ACHN (cell line): ENCODE results near the gene ANO2.

ENCODE experiments used
- DNase-seq: peaks from one replicate; pipeline ENCODE4 v3.0.0-alpha.2; 2015
- in situ Hi-C: cut with HindIII; loops from 2 replicates; pipeline ENCODE4 v1.10.0; 2017; ENCODE audit warnings: low sequenced_read_pairs, low pct_ligation_motif_present, low pct_unique_long_range_greater_than_20kb

ANO2 gene

GRCh38 chr12:5768581-5769196 lies 176.4 kb downstream of the ANO2 start:
- in situ Hi-C loops: no loop called here

GRCh38 chr12:5768171-5768570 lies 176.9 kb downstream of the ANO2 start:
- DNase-seq: no peak
- in situ Hi-C loops: no loop called here

More at GRCh38 chr12:5768581-5769196, 176.4 kb downstream of the ANO2 start:
- DNase-seq: no peak

- DNase-seq: no peak
- in situ Hi-C loops: no loop called here
Measured at GRCh38 chr12:5758347-5758746, 186.7 kb downstream of the ANO2 start.

GRCh38 chr12:5756338-5756842 lies 188.7 kb downstream of the ANO2 start:
- in situ Hi-C loops: no loop called here
- no peak for DNase-seq

GRCh38 chr12:5748027-5748426 lies 197.0 kb downstream of the ANO2 start:
- DNase-seq: no peak
- in situ Hi-C loops: no loop called here

- no peak for DNase-seq
Measured at GRCh38 chr12:5746917-5747316, 198.1 kb downstream of the ANO2 start.

GRCh38 chr12:5746036-5746908 lies 198.8 kb downstream of the ANO2 start:
- in situ Hi-C loops: no loop called here

More at GRCh38 chr12:5746917-5747316, 198.1 kb downstream of the ANO2 start:
- in situ Hi-C loops: no loop called here

GRCh38 chr12:5745251-5745888 lies 199.7 kb downstream of the ANO2 start:
- DNase-seq: peak; percentile 86
- in situ Hi-C loops: no loop called here

More at GRCh38 chr12:5746036-5746908, 198.8 kb downstream of the ANO2 start:
- DNase-seq: peak; percentile 86

- no peak for DNase-seq
- in situ Hi-C loops: no loop called here
Measured at GRCh38 chr12:5742258-5742657, 202.8 kb downstream of the ANO2 start.

- in situ Hi-C loops: no loop called here
- no peak for DNase-seq
Measured at GRCh38 chr12:5739917-5740316, 205.1 kb downstream of the ANO2 start.

- no peak for DNase-seq
- in situ Hi-C loops: no loop called here
Measured at GRCh38 chr12:5737778-5738177, 207.3 kb downstream of the ANO2 start.

- in situ Hi-C loops: no loop called here
- no peak for DNase-seq
Measured at GRCh38 chr12:5736527-5736926, 208.5 kb downstream of the ANO2 start.

GRCh38 chr12:5736016-5736415 lies 209.0 kb downstream of the ANO2 start:
- in situ Hi-C loops: no loop called here
- no peak for DNase-seq

GRCh38 chr12:5733916-5734315 lies 211.1 kb downstream of the ANO2 start:
- DNase-seq: no peak
- in situ Hi-C loops: no loop called here

GRCh38 chr12:5733136-5733755 lies 211.8 kb downstream of the ANO2 start:
- peak; percentile 55 for DNase-seq
- in situ Hi-C loops: no loop called here

- in situ Hi-C loops: no loop called here
- DNase-seq: no peak
Measured at GRCh38 chr12:5730962-5731361, 214.1 kb downstream of the ANO2 start.

- no peak for DNase-seq
- in situ Hi-C loops: no loop called here
Measured at GRCh38 chr12:5723711-5724252, 221.3 kb downstream of the ANO2 start.

GRCh38 chr12:5723071-5723470 lies 222.0 kb downstream of the ANO2 start:
- no peak for DNase-seq
- in situ Hi-C loops: no loop called here
